Tongue (tissue), 2 donors: ENCODE measurements around the gene C18orf63. TPM values are rescaled to one million over a fixed set of nuclear protein-coding genes. Genes with fewer than 3 reads are reported as not detected.
A peak's percentile ranks its signal among the peaks of the same experiment; 100 is the strongest.
"Not testable (repeated sequence)": the region's sequence is repeated elsewhere in the genome, so short reads cannot be mapped to it uniquely, and the experiment has no call there.

Experiments
- DNase-seq: peaks from one replicate; pipeline ENCODE4 v3.0.0-alpha.2; 2015
- total RNA-seq: library from RNA; depleted of rRNA; stranded (reverse); fragments of >200 nt; gene quantifications from one replicate; pipeline ENCODE4 v1.2.3, GENCODE V29; 2014

C18orf63 gene
- not detected for total RNA-seq

- no peak for DNase-seq
Observed at GRCh38 chr18:74315464-74316256, at the start of gene C18orf63. C18orf63 (plus strand) TSS chr18:74315839; CDS start chr18:74317866, 2,027 bp downstream.

GRCh38 chr18:74266161-74266560, 49.5 kb upstream of the C18orf63 start:
- DNase-seq: no peak

- DNase-seq: no peak
Observed at GRCh38 chr18:74268175-74268574, 47.5 kb upstream of the C18orf63 start.

- DNase-seq: no peak
Observed at GRCh38 chr18:74268933-74269620, 46.6 kb upstream of the C18orf63 start.

GRCh38 chr18:74271635-74272034, 44.0 kb upstream of the C18orf63 start:
- no peak for DNase-seq

DNA sequence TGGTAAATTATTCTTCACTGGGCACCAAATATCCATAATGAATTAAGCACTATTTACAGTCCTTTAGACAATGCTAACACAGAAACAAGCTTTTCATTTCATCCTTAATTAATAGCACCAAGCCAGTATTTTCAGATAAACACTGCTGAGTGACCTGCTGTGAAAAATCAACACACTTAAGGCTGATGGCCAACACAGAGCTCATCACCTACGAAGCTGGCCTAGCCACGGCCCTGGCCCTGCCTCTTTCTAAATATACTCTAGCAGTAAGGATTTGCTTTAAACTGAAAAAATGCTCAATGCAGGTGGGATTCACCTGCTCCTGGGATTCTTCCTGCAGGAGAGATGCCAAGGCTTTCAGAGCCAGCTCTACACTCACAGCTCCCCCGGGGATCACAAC, 42.2 kb upstream of the C18orf63 start:
- no peak for DNase-seq

DNA sequence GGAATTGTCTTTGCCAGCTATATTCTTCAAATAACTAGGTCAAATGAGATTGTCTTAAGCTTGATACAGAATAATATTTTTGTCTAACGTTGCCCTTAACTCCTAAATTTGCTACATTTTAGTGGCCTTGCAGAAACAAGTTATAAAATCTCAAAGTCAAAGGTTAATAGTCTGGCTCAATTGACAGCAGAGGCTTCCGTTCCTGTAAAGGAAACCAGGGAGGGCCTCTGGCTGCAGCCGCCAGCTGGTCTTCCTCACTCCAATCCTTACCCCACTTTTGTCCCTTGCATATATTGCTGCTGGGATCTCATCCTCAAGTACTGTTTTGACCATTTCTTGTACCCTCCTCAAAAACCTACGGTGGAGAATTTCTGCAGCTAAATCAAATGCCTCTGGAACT, 40.9 kb upstream of the C18orf63 start:
- DNase-seq: no peak

DNA sequence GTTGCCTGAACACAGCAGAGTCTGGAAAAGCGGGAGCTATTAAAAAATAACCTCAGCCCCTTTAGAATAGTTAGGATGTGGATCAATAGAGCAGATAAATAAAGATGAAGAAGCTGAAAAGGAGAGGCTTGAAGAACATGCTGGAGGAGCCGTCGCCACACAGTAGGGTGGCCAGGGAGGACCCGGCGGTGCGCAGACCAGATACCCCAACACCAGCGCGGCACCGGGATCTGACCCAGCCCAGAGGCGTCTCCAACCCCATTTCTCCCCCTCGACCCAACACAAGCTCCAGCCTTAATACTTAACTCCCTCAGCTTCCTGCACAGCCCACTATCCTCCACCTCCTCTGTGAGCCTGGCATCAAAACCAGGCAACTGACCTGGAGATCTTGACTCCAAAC, 39.9 kb upstream of the C18orf63 start:
- DNase-seq: no peak

DNA sequence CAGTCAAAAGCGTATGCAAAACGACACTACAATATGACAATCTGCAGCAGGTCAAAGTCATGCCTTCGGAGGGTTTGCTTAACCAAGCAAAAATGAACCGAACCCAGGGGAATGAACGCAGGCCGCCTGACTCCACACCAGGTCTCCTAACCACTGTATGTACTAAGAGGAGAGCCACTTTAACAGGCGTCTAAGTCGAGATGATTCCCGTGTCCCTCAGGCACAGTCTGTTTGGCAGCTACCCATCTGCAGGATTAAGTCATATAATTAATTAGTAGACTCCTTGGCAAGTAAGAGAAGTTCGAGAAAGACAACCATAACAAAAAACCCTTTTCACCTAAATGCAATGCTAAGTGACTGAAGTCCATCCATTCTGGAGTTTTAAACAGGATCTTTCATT, 39.0 kb upstream of the C18orf63 start:
- DNase-seq: no peak

GRCh38 chr18:74277296-74277695, 38.3 kb upstream of the C18orf63 start:
- DNase-seq: no peak

GRCh38 chr18:74278058-74278457, 37.6 kb upstream of the C18orf63 start:
- DNase-seq: no peak

- no peak for DNase-seq
Observed at GRCh38 chr18:74278983-74279382, 36.7 kb upstream of the C18orf63 start.

GRCh38 chr18:74281011-74281979, 34.3 kb upstream of the C18orf63 start:
- DNase-seq: no peak

- DNase-seq: no peak
Observed at GRCh38 chr18:74281980-74282754, 33.5 kb upstream of the C18orf63 start.

GRCh38 chr18:74282755-74283554, 32.7 kb upstream of the C18orf63 start:
- DNase-seq: no peak

GRCh38 chr18:74283646-74284045, 32.0 kb upstream of the C18orf63 start:
- no peak for DNase-seq

GRCh38 chr18:74284191-74284979, 31.3 kb upstream of the C18orf63 start:
- peak; percentile 81 for DNase-seq

- no peak for DNase-seq
Observed at GRCh38 chr18:74284980-74285355, 30.7 kb upstream of the C18orf63 start.

- not testable (repeated sequence) for DNase-seq
Observed at GRCh38 chr18:74285583-74285982, 30.1 kb upstream of the C18orf63 start.
